HepG2 (cell line): ENCODE results near the gene DNAJC8. TPM values are rescaled to one million over a fixed set of nuclear protein-coding genes. Genes with fewer than 3 reads are reported as not detected.

ENCODE experiments used
- ATAC-seq: fragments of 200-7000 bp; cut with Tn5 transposase; 3 replicates; pipeline ENCODE4 v1.9.1; 2020; ENCODE audit warnings: mild to moderate bottlenecking, moderate library complexity
- BruUV-seq: library from RNA; stranded (reverse); fragments of 400-500 nt; replicated peaks from 2 replicates; lab custom pipeline; 2021; lab: Mats Ljungman, UMichigan
- CTCF ChIA-PET: fragments of 300-600 bp; formaldehyde crosslinking; extraction: SDS; loops from one replicate; lab custom pipeline; 2021; ENCODE audit warnings: low total read pairs, inconsistent platforms, low intra/inter-chr PET ratio; lab: Yijun Ruan, JAX
- POLR2A ChIA-PET: fragments of 350-600 bp; sonication (Branson Sonifier 250); formaldehyde crosslinking; loops from one replicate; lab custom pipeline; 2020; ENCODE audit warnings: antibody characterized with exemption, inconsistent platforms; lab: Yijun Ruan, JAX
- DNase-seq: peaks from one replicate; pipeline ENCODE4 v3.0.0-alpha.2; 2015; ENCODE audit warnings: low spot score
- FAIRE-seq: peaks from 3 replicates; lab custom pipeline; 2011; peaks lifted over from hg19 to GRCh38; lab: Jason Lieb, UNC
- H2AFZ ChIP-seq: one replicate; pipeline ENCODE4 v1.6.1; 2011; ENCODE audit warnings: low read length, inconsistent platforms
- H3K27ac ChIP-seq: fragments of 300-600 bp; 3 replicates; pipeline ENCODE4 v1.8.0; 2011; ENCODE audit warnings: mixed run types, mild to moderate bottlenecking, mixed read lengths, low read length, inconsistent platforms; ENCODE audit not compliant: insufficient read depth; ENCODE audit errors: extremely low read length
- H3K27me3 ChIP-seq, 2 experiments: fragments of 200-600 bp in 1 of 2; 2 replicates in 1 of 2; 3 replicates in 1 of 2; pipeline versions ENCODE4 v1.6.0 to v1.8.0; 2011; ENCODE audit warnings: low read length in 2 of 2, mild to moderate bottlenecking in 2 of 2, moderate library complexity in 2 of 2, inconsistent platforms in 1 of 2; ENCODE audit not compliant: insufficient read depth in 2 of 2, control insufficient read depth in 1 of 2
- H3K36me3 ChIP-seq, 2 experiments: fragments of 200-600 bp in 1 of 2; replicated peaks in 1 of 2; 2 replicates in 1 of 2; 3 replicates in 1 of 2; pipeline versions ENCODE4 v1.5.1 to v1.8.0; 2011; ENCODE audit warnings: low read length in 2 of 2, inconsistent platforms in 1 of 2; ENCODE audit not compliant: insufficient read depth in 2 of 2, control insufficient read depth in 1 of 2
- H3K4me1 ChIP-seq: 2 replicates; pipeline ENCODE4 v1.5.1; 2012; ENCODE audit warnings: low read length, inconsistent platforms; ENCODE audit not compliant: insufficient read depth
- H3K4me2 ChIP-seq: 2 replicates; pipeline ENCODE4 v1.6.0; 2011; ENCODE audit warnings: low read depth, low read length, inconsistent platforms
- H3K4me3 ChIP-seq, 3 experiments: fragments of 200-600 bp in 1 of 3; sonication (generic), shearing (Covaris generic) in 1 of 3; replicated peaks in 1 of 3; 2 replicates each; pipeline ENCODE4 v1.5.1; 2011 to 2016; ENCODE audit warnings: low read length in 3 of 3, inconsistent platforms in 2 of 3, low read depth in 2 of 3, mild to moderate bottlenecking in 2 of 3, control low read depth in 1 of 3, mixed read lengths in 1 of 3; ENCODE audit not compliant: insufficient read depth in 1 of 3
- H3K79me2 ChIP-seq: one replicate; pipeline ENCODE4 v1.6.1; 2011; ENCODE audit warnings: low read length, inconsistent platforms; ENCODE audit not compliant: insufficient read depth
- H3K9ac ChIP-seq: 2 replicates; pipeline ENCODE4 v1.6.0; 2011; ENCODE audit warnings: mild to moderate bottlenecking, low read depth, low read length, inconsistent platforms; ENCODE audit not compliant: insufficient read depth
- H3K9me3 ChIP-seq: 2 replicates; pipeline ENCODE4 v1.5.1; 2012; ENCODE audit warnings: mild to moderate bottlenecking, low read length
- H4K20me1 ChIP-seq: 2 replicates; pipeline ENCODE4 v1.6.0; 2011; ENCODE audit warnings: inconsistent platforms, mild to moderate bottlenecking, low read length, moderate library complexity; ENCODE audit not compliant: insufficient read depth
- GATAD2A ChIP-seq: IDR thresholded peaks from 2 replicates; pipeline ENCODE4 v1.6.1; 2016
- MIER3 ChIP-seq: IDR thresholded peaks from 2 replicates; pipeline ENCODE4 v1.6.1; 2016; ENCODE audit warnings: missing compliant biosample characterization, borderline replicate concordance
- RAD21 ChIP-seq: fragments of 450-650 bp; formaldehyde crosslinking; IDR thresholded peaks from 2 replicates; pipeline ENCODE4 v1.5.0; 2020; ENCODE audit warnings: mild to moderate bottlenecking
- SMC3 ChIP-seq: IDR thresholded peaks from 2 replicates; pipeline ENCODE4 v1.6.1; 2011; ENCODE audit warnings: low read length, improper control_type of control experiment
- SMYD3 ChIP-seq: sonication (generic); formaldehyde crosslinking; IDR thresholded peaks from 2 replicates; pipeline ENCODE4 v1.8.1; 2023; ENCODE audit warnings: mild to moderate bottlenecking, missing genetic modification reagents
- STAG1 ChIP-seq: sonication (generic); formaldehyde crosslinking; IDR thresholded peaks from 2 replicates; pipeline ENCODE4 v1.4.0; 2020; ENCODE audit warnings: missing genetic modification reagents
- ZNF619 ChIP-seq: sonication (generic); formaldehyde crosslinking; IDR thresholded peaks from 2 replicates; pipeline ENCODE4 v1.4.0; 2020; ENCODE audit warnings: mild to moderate bottlenecking, missing genetic modification reagents
- WGBS: methylation state at CpG from one replicate; pipeline ENCODE4 v1.1.6; 2017; ENCODE audit warnings: low lambda C conversion rate; 5-methylcytosine and 5-hydroxymethylcytosine counted together
- in situ Hi-C: cut with HindIII; loops from 2 replicates; pipeline ENCODE4 v1.10.0; 2017; ENCODE audit warnings: low pct_unique_long_range_greater_than_20kb; ENCODE audit not compliant: extremely low pct_ligation_motif_present
- intact Hi-C: fragments of 100-400 bp; cut with micrococcal nuclease; formaldehyde crosslinking; loops from one replicate; pipeline ENCODE4 v1.10.0; 2022; ENCODE audit not compliant: unreplicated experiment
- polyA plus RNA-seq, 8 experiments: library from polyadenylated mRNA; depleted of rRNA in 3 of 8; stranded (reverse) in 7 of 8; unstranded in 1 of 8; fragments of >200 nt; fragmentation: Illumina TruSeq in 4 of 8; extraction: Trizol in 4 of 8; gene quantifications; 2 replicates each; pipeline versions ENCODE4 v1.2.1 to v1.2.3, GENCODE V29; 2011 to 2016; ENCODE audit warnings: low read depth in 4 of 8, missing spikeins in 1 of 8, mixed read lengths in 1 of 8; ENCODE audit not compliant: insufficient read depth in 1 of 8
- total RNA-seq, 5 experiments: library from RNA; depleted of rRNA; stranded (reverse); fragments of >200 nt; fragmentation: Illumina TruSeq; extraction: Trizol; gene quantifications; 2 replicates each; pipeline ENCODE4 v1.2.3, GENCODE V29; 2016; ENCODE audit warnings: low read depth in 1 of 5
- TF ChIP-seq, protein P1 (sequence below): sonication (generic); formaldehyde crosslinking; IDR thresholded peaks from 2 replicates; pipeline ENCODE4 v1.5.0; 2020; ENCODE audit warnings: mild to moderate bottlenecking, missing genetic modification reagents, moderate library complexity

Gene DNAJC8
- total and polyA plus RNA-seq, 2 of the 13 experiments (the other 11 are each of a cell fraction or from before 2014, with no cell fraction given) = 54.5 to 126 TPM

DNA sequence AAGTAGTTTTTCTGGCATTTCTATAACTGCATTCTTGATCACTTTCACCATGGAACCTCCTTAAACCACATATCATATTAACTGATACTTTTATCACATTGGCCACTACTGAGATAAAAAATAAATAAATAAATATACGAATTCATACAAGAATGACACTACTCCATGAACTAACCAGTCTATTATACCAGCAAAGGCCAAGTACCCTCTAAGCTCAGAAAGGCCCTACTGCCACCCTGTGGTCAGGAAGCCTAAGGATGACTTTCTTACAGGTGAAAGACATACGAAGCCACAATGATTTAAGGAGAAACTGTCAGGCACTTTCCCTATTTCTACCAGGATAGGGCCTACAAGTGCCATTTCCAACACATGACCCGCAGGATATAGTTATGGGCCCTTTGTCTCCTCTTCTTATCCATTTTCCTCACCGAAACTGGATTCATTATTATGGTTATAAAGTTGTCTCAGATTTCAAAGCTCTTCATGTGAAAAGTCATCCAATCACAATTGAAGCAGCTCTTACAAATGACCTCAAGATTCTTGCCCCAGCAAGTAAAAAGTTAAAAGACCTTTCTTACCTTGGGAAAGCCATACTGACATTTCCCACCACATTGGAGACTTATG is 23.9 kb downstream of the DNAJC8 start:
- peaks cover 3% of the 10 kb centered on the region for H3K79me2 ChIP-seq
- WGBS = 65% methylated on average over 4 of the region's 4 CpGs
- no peaks in the 10 kb centered on the region for H3K27me3 ChIP-seq
- H3K36me3 ChIP-seq = peaks cover 11 to 58% of the 10 kb centered on the region in 2 experiments
- FAIRE-seq (peak; percentile 36), DNase-seq (peak; percentile 58), ATAC-seq (peak; percentile 72)
- peaks cover 17% of the 10 kb centered on the region for H3K4me1 ChIP-seq
- POLR2A ChIA-PET = interaction anchor here (1.2 to 1.3 kb wide), 2 partner anchors 118 to 121 kb away, joined by 4 read pairs; partner anchors contain the start of gene EYA3
- no peak overlapping the region for H2AFZ ChIP-seq
- intact Hi-C loops (loop anchor here (2.0 kb wide), 2 partner anchors 118 to 350 kb away; no protein-coding TSS in a partner anchor), in situ Hi-C loops (loop anchor here (5.0 to 10.0 kb wide), 2 partner anchors 117 to 344 kb away; no protein-coding TSS in a partner anchor)
- H3K27ac ChIP-seq = no peak overlapping the region
- CTCF ChIA-PET = interaction anchor here (2.3 to 2.8 kb wide), 2 partner anchors 118 to 350 kb away, joined by 10 to 34 read pairs; no protein-coding TSS in a partner anchor
- H3K4me2 ChIP-seq = no peak overlapping the region
- H3K9me3 ChIP-seq = no peaks in the 10 kb centered on the region
- TF ChIP-seq MIER3 (CRISPR knock-in tag) (0 out of 2 replicates have a peak, but pooled peaks have one; percentile 41), ZNF619 (CRISPR knock-in tag) (no peak), GATAD2A (CRISPR knock-in tag) (0 out of 2 replicates have a peak, but pooled peaks have one; percentile 13), STAG1 (peak; percentile 86), SMYD3 (CRISPR knock-in tag) (no peak), SMC3 (peak; percentile 90), RAD21 (peak; percentile 51; the same call in 1 of the 2 replicates)
- TF ChIP-seq, protein P1, sequence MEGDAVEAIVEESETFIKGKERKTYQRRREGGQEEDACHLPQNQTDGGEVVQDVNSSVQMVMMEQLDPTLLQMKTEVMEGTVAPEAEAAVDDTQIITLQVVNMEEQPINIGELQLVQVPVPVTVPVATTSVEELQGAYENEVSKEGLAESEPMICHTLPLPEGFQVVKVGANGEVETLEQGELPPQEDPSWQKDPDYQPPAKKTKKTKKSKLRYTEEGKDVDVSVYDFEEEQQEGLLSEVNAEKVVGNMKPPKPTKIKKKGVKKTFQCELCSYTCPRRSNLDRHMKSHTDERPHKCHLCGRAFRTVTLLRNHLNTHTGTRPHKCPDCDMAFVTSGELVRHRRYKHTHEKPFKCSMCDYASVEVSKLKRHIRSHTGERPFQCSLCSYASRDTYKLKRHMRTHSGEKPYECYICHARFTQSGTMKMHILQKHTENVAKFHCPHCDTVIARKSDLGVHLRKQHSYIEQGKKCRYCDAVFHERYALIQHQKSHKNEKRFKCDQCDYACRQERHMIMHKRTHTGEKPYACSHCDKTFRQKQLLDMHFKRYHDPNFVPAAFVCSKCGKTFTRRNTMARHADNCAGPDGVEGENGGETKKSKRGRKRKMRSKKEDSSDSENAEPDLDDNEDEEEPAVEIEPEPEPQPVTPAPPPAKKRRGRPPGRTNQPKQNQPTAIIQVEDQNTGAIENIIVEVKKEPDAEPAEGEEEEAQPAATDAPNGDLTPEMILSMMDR (CRISPR knock-in tag) = peak; percentile 79
- H3K9ac ChIP-seq = no peak overlapping the region
- no peak overlapping the region for H3K4me3 ChIP-seq
- TSS peak; percentile 30 for BruUV-seq
- H4K20me1 ChIP-seq = no peaks in the 10 kb centered on the region
